ENCODE data around the gene ITGAL. TPM values are rescaled to one million over a fixed set of nuclear protein-coding genes. Genes with fewer than 3 reads are reported as not detected.

The ITGAL gene
- total RNA-seq, 1 experiment from 2014 or later = not detected

- H3K27ac Mint-ChIP-seq = peak within 1 kb of the TSS; percentile 89 to 97 (median 91); a peak in 6 of 7 replicates
- WGBS (ENCODE audit: extremely low coverage, insufficient read length, low lambda C conversion rate) = no CpG with 5 or more reads among the region's 67 CpGs
Observed at GRCh38 chr16:30571445-30572322, 99.1 kb downstream of the ITGAL start, which contains the start of gene ZNF688. Gene ZNF688, minus strand, starts transcription at chr16:30571714. Its CDS starts 85 bp downstream, at chr16:30571629.

More at GRCh38 chr16:30571445-30572322, 99.1 kb downstream of the ITGAL start, which contains the start of gene ZNF688:
- Histone ChIP-seq H3K79me2 (ENCODE audit: insufficient read depth, low read length) (no peaks in the 10 kb centered on the region), H3K56ac (ENCODE audit: insufficient read length, low read depth, low read length) (no peak within 1 kb of the TSS), H2BK12ac (ENCODE audit: insufficient read length, low read depth, low read length) (no peak within 1 kb of the TSS), H3K9ac (ENCODE audit: extremely low read depth, insufficient read length, low read length) (peak within 1 kb of the TSS; percentile 43), H2BK20ac (ENCODE audit: low read depth, low read length, poor library complexity, severe bottlenecking) (no peak within 1 kb of the TSS), H3K23ac (ENCODE audit: insufficient read length, low read depth, low read length) (no peak within 1 kb of the TSS), H2BK15ac (ENCODE audit: low read depth, low read length) (no peak within 1 kb of the TSS), H2BK5ac (ENCODE audit: insufficient read length, low read length) (no peak within 1 kb of the TSS), H4K5ac (ENCODE audit: insufficient read length, low read depth, low read length) (no peak within 1 kb of the TSS), H3K9me3 (ENCODE audit: control insufficient read depth, low read depth, low read length) (no peaks in the 10 kb centered on the region), H4K91ac (ENCODE audit: insufficient read length, low read depth, low read length) (no peak within 1 kb of the TSS), H3K4me1 (ENCODE audit: insufficient read depth, low read length) (no peaks in the 10 kb centered on the region; the same call in 1 of the 2 replicates), H2AFZ (ENCODE audit: low read length) (no peak within 1 kb of the TSS), H2BK120ac (ENCODE audit: low read depth, low read length, poor library complexity, severe bottlenecking) (no peak within 1 kb of the TSS), H2AK5ac (ENCODE audit: insufficient read length, low read length) (no peak within 1 kb of the TSS), H3T11ph (ENCODE audit: low read length) (no peak within 1 kb of the TSS), H3K27ac (ENCODE audit: insufficient read length, low read depth, low read length) (no peak within 1 kb of the TSS), H3K79me1 (ENCODE audit: insufficient read depth, low read depth, low read length, poor library complexity, severe bottlenecking) (no peaks in the 10 kb centered on the region), H3K18ac (ENCODE audit: insufficient read length, low read depth, low read length) (peak within 1 kb of the TSS; percentile 18), H3K23me2 (ENCODE audit: insufficient read length, low read depth, low read length, poor library complexity, severe bottlenecking) (peaks cover 16% of the 10 kb centered on the region), H3K27me3 (ENCODE audit: insufficient read depth, low read length) (no peaks in the 10 kb centered on the region), H3K4ac (ENCODE audit: low read depth, low read length) (no peak within 1 kb of the TSS), H3K14ac (ENCODE audit: insufficient read depth, low read length) (peak within 1 kb of the TSS; percentile 74), H4K8ac (replicated peaks; ENCODE audit: insufficient read length, low read depth, low read length) (no peak within 1 kb of the TSS), H4K20me1 (ENCODE audit: control insufficient read depth, insufficient read depth, insufficient read length) (no peaks in the 10 kb centered on the region), H3K4me2 (ENCODE audit: insufficient read depth, insufficient read length, low read length) (peak within 1 kb of the TSS; percentile 96)
- peak within 1 kb of the TSS; percentile 83 to 95 for H3K4me3 Mint-ChIP-seq
- H3K36me3 Mint-ChIP-seq (ENCODE audit: insufficient read depth in 1 of 3, low read depth in 3 of 3) = no peaks in the 10 kb centered on the region; a peak in 1 of 7 replicates
- no peak for TF ChIP-seq CTCF (conservative IDR thresholded peaks at IDR 0.05)
- peaks cover 13% of the 10 kb centered on the region in 2 experiments for H3K4me1 Mint-ChIP-seq
- peak; percentile 96 for DNase-seq
- H3K27me3 Mint-ChIP-seq (ENCODE audit: low read depth) = peaks cover 7% of the 10 kb centered on the region
- no peaks in the 10 kb centered on the region for H3K9me3 Mint-ChIP-seq

Small RNA genes within 50 kb of the gene (microRNA-seq; reads per million reads assigned to microRNA genes)
- not detected for gene MIR4518 (ENCODE audit: borderline microRNAs expressed)

Other genes starting within 250 kb of the ITGAL start
- gene NPIPB13, start 224.3 kb upstream of the ITGAL start, total RNA-seq (2021) = 14.3 and 16.4 TPM in 2 replicates
- 90.1 and 90.2 TPM in 2 replicates for gene CD2BP2, start 117.4 kb upstream of the ITGAL start, total RNA-seq (2021)
- gene TBC1D10B, start 102.2 kb upstream of the ITGAL start, total RNA-seq (2021) = 25.6 and 25.8 TPM in 2 replicates
- gene MYL11, start 97.9 kb upstream of the ITGAL start, total RNA-seq (2021) = 0.70 and 1.4 TPM in 2 replicates
- gene SEPTIN1, start 90.2 kb upstream of the ITGAL start, total RNA-seq (2021) = 1.4 and 2.5 TPM in 2 replicates
- 57.3 and 61.2 TPM in 2 replicates for gene ZNF48, start 77.3 kb upstream of the ITGAL start, total RNA-seq (2021)
- gene ZNF771, start 65.1 kb upstream of the ITGAL start, total RNA-seq (2021) = 9.7 and 10.5 TPM in 2 replicates
- gene DCTPP1, start 42.7 kb upstream of the ITGAL start, total RNA-seq (2021) = 78.1 and 78.3 TPM in 2 replicates
- gene SEPHS2, start 26.9 kb upstream of the ITGAL start, total RNA-seq (2021) = 52.6 and 54.1 TPM in 2 replicates
- 39.0 and 40.0 TPM in 2 replicates for gene ZNF768, start 53.8 kb downstream of the ITGAL start, total RNA-seq (2021)
- gene ZNF747, start 62.1 kb downstream of the ITGAL start, total RNA-seq (2021) = 17.5 and 18.4 TPM in 2 replicates
- 11.2 and 11.4 TPM in 2 replicates for gene ZNF764, start 85.6 kb downstream of the ITGAL start, total RNA-seq (2021)
- gene ZNF688, start 99.0 kb downstream of the ITGAL start, total RNA-seq (2021) = 4.3 and 4.5 TPM in 2 replicates
- gene ZNF785, start 113.0 kb downstream of the ITGAL start, total RNA-seq (2021) = 17.0 and 18.8 TPM in 2 replicates
- 21.1 and 21.9 TPM in 2 replicates for gene ZNF689, start 137.6 kb downstream of the ITGAL start, total RNA-seq (2021)
- 11.6 and 13.6 TPM in 2 replicates for gene PRR14, start 178.2 kb downstream of the ITGAL start, total RNA-seq (2021)
- gene FBRS, start 185.7 kb downstream of the ITGAL start, total RNA-seq (2021) = 12.6 and 16.8 TPM in 2 replicates
- gene SRCAP, start 226.4 kb downstream of the ITGAL start, total RNA-seq (2021) = 63.1 and 65.5 TPM in 2 replicates

All from H9 (cell line).